ENCODE results near the gene ASPM. TPM values are rescaled to one million over a fixed set of nuclear protein-coding genes. Genes with fewer than 3 reads are reported as not detected.
A peak's percentile ranks its signal among the peaks of the same experiment; 100 is the strongest.

Gene ASPM
- total RNA-seq, 1 donor from 2014 or later: 8.9 TPM

DNA sequence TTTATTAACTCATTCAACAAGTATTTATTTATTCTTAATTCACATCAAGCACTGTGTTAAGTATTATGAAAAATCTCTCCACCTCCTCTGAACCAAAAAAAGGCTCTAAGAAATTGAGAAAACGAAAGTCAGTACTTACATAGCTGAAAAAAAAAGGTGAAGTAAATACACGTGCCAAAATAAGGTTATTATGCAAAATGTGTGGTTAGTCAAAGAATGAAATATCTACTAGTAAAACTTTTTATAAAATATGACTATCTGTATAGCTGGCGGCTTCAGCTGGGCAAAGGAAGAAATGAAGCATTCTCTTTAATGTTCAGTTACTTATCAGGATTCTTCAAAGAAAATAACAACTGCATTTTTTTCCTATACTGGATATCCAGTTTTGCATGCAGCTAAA is 35.5 kb upstream of the ASPM start:
- peaks cover 3% of the 10 kb centered on the region for H3K4me1 Mint-ChIP-seq (ENCODE audit: unreplicated experiment)
- TF ChIP-seq, protein P1, sequence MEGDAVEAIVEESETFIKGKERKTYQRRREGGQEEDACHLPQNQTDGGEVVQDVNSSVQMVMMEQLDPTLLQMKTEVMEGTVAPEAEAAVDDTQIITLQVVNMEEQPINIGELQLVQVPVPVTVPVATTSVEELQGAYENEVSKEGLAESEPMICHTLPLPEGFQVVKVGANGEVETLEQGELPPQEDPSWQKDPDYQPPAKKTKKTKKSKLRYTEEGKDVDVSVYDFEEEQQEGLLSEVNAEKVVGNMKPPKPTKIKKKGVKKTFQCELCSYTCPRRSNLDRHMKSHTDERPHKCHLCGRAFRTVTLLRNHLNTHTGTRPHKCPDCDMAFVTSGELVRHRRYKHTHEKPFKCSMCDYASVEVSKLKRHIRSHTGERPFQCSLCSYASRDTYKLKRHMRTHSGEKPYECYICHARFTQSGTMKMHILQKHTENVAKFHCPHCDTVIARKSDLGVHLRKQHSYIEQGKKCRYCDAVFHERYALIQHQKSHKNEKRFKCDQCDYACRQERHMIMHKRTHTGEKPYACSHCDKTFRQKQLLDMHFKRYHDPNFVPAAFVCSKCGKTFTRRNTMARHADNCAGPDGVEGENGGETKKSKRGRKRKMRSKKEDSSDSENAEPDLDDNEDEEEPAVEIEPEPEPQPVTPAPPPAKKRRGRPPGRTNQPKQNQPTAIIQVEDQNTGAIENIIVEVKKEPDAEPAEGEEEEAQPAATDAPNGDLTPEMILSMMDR (IDR thresholded peaks at IDR 0.05): no peak

DNA sequence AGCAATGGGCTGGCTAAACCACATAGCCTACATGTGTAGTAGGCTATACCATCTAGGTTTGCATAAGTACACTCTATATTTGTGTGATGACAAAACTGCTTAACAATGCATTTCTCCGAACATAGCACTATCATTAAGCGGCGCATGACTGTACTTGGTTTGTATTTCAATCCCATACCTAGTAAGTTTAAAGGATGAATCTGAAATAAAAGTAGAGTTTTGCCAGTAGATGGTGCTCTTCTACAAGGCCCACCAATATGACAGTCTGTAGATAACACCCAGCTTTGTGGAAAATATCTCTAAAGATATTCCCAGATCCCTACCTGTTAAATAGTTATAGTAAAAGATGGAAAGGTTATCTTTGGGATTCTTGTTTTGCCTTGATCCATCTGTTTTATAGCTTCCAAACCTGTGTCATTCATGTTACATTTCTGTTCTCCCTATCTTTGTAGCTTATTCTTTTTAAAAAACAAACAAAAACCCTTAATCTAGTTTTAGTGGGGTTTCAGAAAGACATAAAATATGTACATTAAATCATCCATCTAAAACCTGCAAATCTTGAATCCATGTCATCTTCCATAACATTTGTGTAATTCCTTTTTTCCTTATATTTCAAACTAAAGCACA is 33.9 kb upstream of the ASPM start:
- Mint-ChIP-seq H3K27ac (ENCODE audit: unreplicated experiment) (no peak overlapping the region), H3K36me3 (ENCODE audit: unreplicated experiment) (peaks cover 21% of the 10 kb centered on the region), H3K4me1 (ENCODE audit: unreplicated experiment) (peaks cover 3% of the 10 kb centered on the region), H3K9me3 (ENCODE audit: unreplicated experiment) (no peaks in the 10 kb centered on the region), H3K4me3 (ENCODE audit: unreplicated experiment) (no peak overlapping the region), H3K27me3 (ENCODE audit: unreplicated experiment) (no peaks in the 10 kb centered on the region)
- TF ChIP-seq, protein P1 (IDR thresholded peaks at IDR 0.05): peak; percentile 75
- DNase-seq (ENCODE audit: extremely low spot score, unreplicated experiment): no peak

More for the DNA sequence above, 35.5 kb upstream of the ASPM start:
- no peak for DNase-seq (ENCODE audit: extremely low spot score, unreplicated experiment)
- Mint-ChIP-seq H3K27me3 (ENCODE audit: unreplicated experiment) (no peaks in the 10 kb centered on the region), H3K9me3 (ENCODE audit: unreplicated experiment) (peaks cover 9% of the 10 kb centered on the region), H3K36me3 (ENCODE audit: unreplicated experiment) (peaks cover 32% of the 10 kb centered on the region), H3K27ac (ENCODE audit: unreplicated experiment) (no peak overlapping the region), H3K4me3 (ENCODE audit: unreplicated experiment) (no peak overlapping the region)

DNA sequence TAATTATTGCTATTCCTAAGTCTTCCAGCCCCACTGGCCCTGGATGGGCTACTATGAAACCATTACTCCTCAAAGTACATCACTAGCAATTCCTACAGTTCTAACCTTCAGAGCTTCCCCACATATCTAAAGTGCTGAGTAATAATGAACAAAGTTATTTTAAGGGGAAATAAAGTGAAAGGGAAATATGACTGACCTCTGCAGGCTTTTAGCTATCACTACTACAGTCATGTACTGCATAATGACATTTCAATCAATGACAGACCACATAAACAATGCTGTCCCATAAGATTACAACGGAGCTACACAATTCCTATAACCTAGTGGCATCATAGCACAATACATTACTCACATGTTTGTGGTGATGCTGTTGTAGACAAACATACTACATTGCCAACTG is 32.5 kb upstream of the ASPM start:
- no peak for DNase-seq (ENCODE audit: extremely low spot score, unreplicated experiment)
- TF ChIP-seq, protein P1 (IDR thresholded peaks at IDR 0.05): peak; percentile 17

DNA sequence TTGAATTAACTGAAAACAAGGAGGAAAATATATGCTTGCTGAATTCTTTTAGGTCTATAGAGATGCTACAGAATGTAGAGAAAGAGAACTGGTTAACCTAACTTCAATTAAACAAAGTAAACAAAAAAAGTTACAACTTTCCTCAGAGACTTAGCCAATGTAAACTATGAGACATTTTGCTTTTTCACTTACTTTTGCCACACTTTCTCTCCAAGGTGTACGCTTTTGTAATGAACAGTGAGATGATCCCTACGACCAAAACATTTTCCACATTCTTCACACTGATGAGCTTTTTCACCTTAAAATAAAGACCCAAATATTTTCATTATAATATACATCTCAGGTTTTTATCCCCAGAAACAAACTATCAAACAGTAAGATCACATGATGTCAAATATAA is 28.3 kb upstream of the ASPM start:
- H3K27ac Mint-ChIP-seq (ENCODE audit: unreplicated experiment): no peak overlapping the region
- no peak overlapping the region for H3K4me3 Mint-ChIP-seq (ENCODE audit: unreplicated experiment)
- no peaks in the 10 kb centered on the region for H3K9me3 Mint-ChIP-seq (ENCODE audit: unreplicated experiment)
- TF ChIP-seq, protein P1 (IDR thresholded peaks at IDR 0.05): no peak
- H3K36me3 Mint-ChIP-seq (ENCODE audit: unreplicated experiment): peaks cover 32% of the 10 kb centered on the region
- no peaks in the 10 kb centered on the region for H3K27me3 Mint-ChIP-seq (ENCODE audit: unreplicated experiment)
- DNase-seq (ENCODE audit: extremely low spot score, unreplicated experiment): no peak
- H3K4me1 Mint-ChIP-seq (ENCODE audit: unreplicated experiment): peaks cover 3% of the 10 kb centered on the region

More for the DNA sequence above, 32.5 kb upstream of the ASPM start:
- no peaks in the 10 kb centered on the region for H3K27me3 Mint-ChIP-seq (ENCODE audit: unreplicated experiment)
- H3K36me3 Mint-ChIP-seq (ENCODE audit: unreplicated experiment): peaks cover 24% of the 10 kb centered on the region
- no peaks in the 10 kb centered on the region for H3K9me3 Mint-ChIP-seq (ENCODE audit: unreplicated experiment)
- H3K4me1 Mint-ChIP-seq (ENCODE audit: unreplicated experiment): peaks cover 3% of the 10 kb centered on the region
- H3K27ac Mint-ChIP-seq (ENCODE audit: unreplicated experiment): peak overlapping the region; percentile 17
- H3K4me3 Mint-ChIP-seq (ENCODE audit: unreplicated experiment): no peak overlapping the region

DNA sequence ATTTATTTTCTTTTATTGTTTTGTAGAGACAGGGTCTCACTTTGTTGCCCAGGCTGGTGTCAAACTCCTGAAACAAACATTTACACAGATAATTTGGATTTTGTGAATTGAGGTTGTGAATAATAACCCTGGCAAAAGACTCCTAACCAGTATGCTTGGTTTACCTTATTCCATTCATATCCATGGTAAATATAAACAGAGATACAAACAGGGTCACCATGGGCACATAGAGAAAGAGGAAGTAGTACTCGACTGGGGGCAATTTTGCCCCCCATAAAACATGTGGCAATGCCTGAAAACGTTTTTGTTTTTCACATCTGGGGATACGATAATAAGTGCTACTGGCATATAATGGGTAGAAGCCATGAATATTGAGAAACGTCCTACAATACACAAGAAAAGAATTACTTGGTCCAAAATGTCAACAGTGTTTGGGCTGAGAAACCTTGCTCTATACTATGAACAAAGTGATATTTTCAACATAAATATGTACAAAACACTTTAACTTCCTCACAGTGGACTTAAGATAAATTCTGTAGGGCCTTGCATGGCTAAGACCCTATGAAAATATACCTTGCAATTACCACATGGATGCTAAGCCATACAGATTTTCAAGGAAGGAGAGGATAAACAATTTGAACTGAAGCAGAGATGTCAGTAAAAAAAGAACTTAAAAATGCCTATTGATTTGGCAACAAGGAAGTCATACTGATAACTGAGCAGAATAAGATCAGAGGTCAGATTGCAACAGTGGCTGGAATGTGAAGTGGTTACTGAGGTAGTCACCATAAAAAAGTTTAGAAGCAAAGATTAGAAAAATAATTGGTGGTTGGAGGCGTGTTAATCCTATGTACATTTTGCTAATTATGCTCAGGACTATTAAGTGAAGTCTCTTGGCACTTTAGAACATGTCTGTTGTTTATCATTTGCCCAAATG is 27.4 kb upstream of the ASPM start:
- TF ChIP-seq, protein P1 (IDR thresholded peaks at IDR 0.05): no peak
- Mint-ChIP-seq H3K27ac (ENCODE audit: unreplicated experiment) (no peak overlapping the region), H3K4me1 (ENCODE audit: unreplicated experiment) (peaks cover under 1% of the 10 kb centered on the region), H3K27me3 (ENCODE audit: unreplicated experiment) (no peaks in the 10 kb centered on the region), H3K4me3 (ENCODE audit: unreplicated experiment) (no peak overlapping the region), H3K9me3 (ENCODE audit: unreplicated experiment) (no peaks in the 10 kb centered on the region), H3K36me3 (ENCODE audit: unreplicated experiment) (peaks cover 41% of the 10 kb centered on the region)
- DNase-seq (ENCODE audit: extremely low spot score, unreplicated experiment): no peak

All from osteocyte (in vitro differentiated cells).